Neural cell (in vitro differentiated cells): ENCODE results near the gene P4HTM. TPM values are rescaled to one million over a fixed set of nuclear protein-coding genes. Genes with fewer than 3 reads are reported as not detected.
A peak's percentile ranks its signal among the peaks of the same experiment; 100 is the strongest.

ENCODE experiments used
- H2AFZ ChIP-seq: fragments of 200-600, 300-800 bp; sonication (generic), shearing (Covaris generic); 2 replicates; pipeline ENCODE4 v1.6.0; 2014; ENCODE audit warnings: low read depth, mild to moderate bottlenecking, antibody characterized with exemption, low read length, moderate library complexity
- H3F3A ChIP-seq: fragments of 200-600 bp; shearing (Covaris generic); 2 replicates; pipeline ENCODE4 v1.6.1; 2016; ENCODE audit warnings: mild to moderate bottlenecking, moderate library complexity, mixed read lengths, antibody characterized with exemption, low read length; ENCODE audit not compliant: insufficient read depth, poor library complexity, severe bottlenecking
- H3K27ac ChIP-seq: fragments of 200-600, 300-800 bp; sonication (generic), shearing (Covaris generic); 2 replicates; pipeline ENCODE4 v1.5.1; 2014; ENCODE audit warnings: mild to moderate bottlenecking, low read length, moderate library complexity
- H3K27me3 ChIP-seq: fragments of 300-800, 200-600 bp; sonication (generic), shearing (Covaris generic); 2 replicates; pipeline ENCODE4 v1.6.0; 2014; ENCODE audit warnings: mild to moderate bottlenecking, low read depth, low read length, moderate library complexity; ENCODE audit not compliant: insufficient read depth
- H3K36me3 ChIP-seq: fragments of 300-800, 200-600 bp; sonication (generic), shearing (Covaris generic); 2 replicates; pipeline ENCODE4 v1.5.1; 2014; ENCODE audit warnings: mild to moderate bottlenecking, antibody characterized with exemption, low read length, moderate library complexity; ENCODE audit not compliant: insufficient read depth
- H3K4me2 ChIP-seq: fragments of 300-800, 200-600 bp; sonication (generic), shearing (Covaris generic); 2 replicates; pipeline ENCODE4 v1.6.0; 2014; ENCODE audit warnings: mild to moderate bottlenecking, low read length
- H3K4me3 ChIP-seq: fragments of 300-800, 200-600 bp; sonication (generic), shearing (Covaris generic); 2 replicates; pipeline ENCODE4 v1.5.1; 2014; ENCODE audit warnings: mild to moderate bottlenecking, low read length, moderate library complexity
- H3K79me2 ChIP-seq: fragments of 200-600 bp; shearing (Covaris generic); replicated peaks from 2 replicates; pipeline ENCODE4 v1.6.0; 2014; ENCODE audit warnings: mild to moderate bottlenecking, low read length, moderate library complexity; ENCODE audit not compliant: insufficient read depth
- H3K9ac ChIP-seq: fragments of 300-800, 200-600 bp; sonication (generic), shearing (Covaris generic); 2 replicates; pipeline ENCODE4 v1.6.1; 2016; ENCODE audit warnings: mild to moderate bottlenecking, low read length, mixed read lengths
- H3K9me2 ChIP-seq: fragments of 200-600 bp; shearing (Covaris generic); 2 replicates; pipeline ENCODE4 v1.6.1; 2016; ENCODE audit warnings: mild to moderate bottlenecking, low read length, mixed read lengths; ENCODE audit not compliant: insufficient read depth
- H3K9me3 ChIP-seq: fragments of 200-600, 300-800 bp; sonication (generic), shearing (Covaris generic); 2 replicates; pipeline ENCODE4 v1.6.1; 2016; ENCODE audit warnings: mild to moderate bottlenecking, mixed run types, low read length, moderate library complexity, mixed read lengths
- H4K20me1 ChIP-seq: fragments of 200-600 bp; shearing (Covaris generic); 2 replicates; pipeline ENCODE4 v1.6.1; 2016; ENCODE audit warnings: mild to moderate bottlenecking, mixed run types; ENCODE audit not compliant: insufficient read depth
- CTCF ChIP-seq: fragments of 450-650 bp; IDR thresholded peaks from 2 replicates; pipeline ENCODE4 v1.5.1; 2014; ENCODE audit warnings: antibody characterized with exemption, mild to moderate bottlenecking, moderate library complexity; ENCODE audit not compliant: poor library complexity, severe bottlenecking
- EP300 ChIP-seq: fragments of 450-650 bp; conservative IDR thresholded peaks from 2 replicates; pipeline ENCODE4 v1.6.1; 2014; ENCODE audit warnings: antibody characterized with exemption, mild to moderate bottlenecking, moderate library complexity; ENCODE audit not compliant: poor library complexity, severe bottlenecking
- EZH2 ChIP-seq: fragments of 200-600, 300-800 bp; shearing (Covaris generic), sonication (generic); IDR thresholded peaks from 2 replicates; pipeline ENCODE4 v1.6.1; 2014; ENCODE audit warnings: antibody characterized with exemption, low read length, borderline replicate concordance, mild to moderate bottlenecking; ENCODE audit not compliant: insufficient read depth, poor library complexity, severe bottlenecking
- MXI1 ChIP-seq: fragments of 450-650 bp; conservative IDR thresholded peaks from 2 replicates; pipeline ENCODE4 v1.6.1; 2014; ENCODE audit warnings: antibody characterized with exemption, mild to moderate bottlenecking; ENCODE audit not compliant: poor library complexity, severe bottlenecking
- POLR2AphosphoS5 ChIP-seq: IDR thresholded peaks from 2 replicates; pipeline ENCODE4 v1.6.1; 2012
- RAD21 ChIP-seq: fragments of 450-650 bp; conservative IDR thresholded peaks from 2 replicates; pipeline ENCODE4 v1.6.1; 2014; ENCODE audit warnings: antibody characterized with exemption, mild to moderate bottlenecking, moderate library complexity
- REST ChIP-seq: IDR thresholded peaks from 2 replicates; pipeline ENCODE4 v1.6.1; 2012; ENCODE audit warnings: borderline replicate concordance
- SMC3 ChIP-seq: fragments of 450-650 bp; conservative IDR thresholded peaks from 2 replicates; pipeline ENCODE4 v1.6.1; 2014; ENCODE audit warnings: antibody characterized with exemption, mild to moderate bottlenecking, moderate library complexity; ENCODE audit not compliant: poor library complexity
- TAF1 ChIP-seq: IDR thresholded peaks from 2 replicates; pipeline ENCODE4 v1.6.1; 2012; ENCODE audit warnings: low read depth
- polyA plus RNA-seq: library from polyadenylated mRNA; depleted of rRNA; stranded (reverse); fragments of >200 nt; gene quantifications from 2 replicates; pipeline ENCODE4 v1.2.3, GENCODE V29; 2014

The P4HTM gene
- polyA plus RNA-seq, 1 donor from 2014 or later = 97.3 TPM

GRCh38 chr3:49018707-49019006 is 28.6 kb downstream of the P4HTM start:
- peaks cover 23% of the 10 kb centered on the region for H3K79me2 ChIP-seq
- H3K4me3 ChIP-seq = peak overlapping the region; percentile 98
- H3K27me3 ChIP-seq = no peaks in the 10 kb centered on the region
- no peak for TF ChIP-seq EZH2
- TF ChIP-seq EP300 = no peak
- TF ChIP-seq MXI1 = no peak
- no peak for TF ChIP-seq CTCF
- TF ChIP-seq TAF1 = no peak
- TF ChIP-seq RAD21 = no peak
- TF ChIP-seq REST = no peak
- TF ChIP-seq POLR2AphosphoS5 = no peak
- TF ChIP-seq SMC3 = no peak
- peak overlapping the region; percentile 58 for H3K27ac ChIP-seq
- H4K20me1 ChIP-seq = peaks cover 9% of the 10 kb centered on the region
- peak overlapping the region; percentile 69 for H2AFZ ChIP-seq
- H3K9me2 ChIP-seq = no peaks in the 10 kb centered on the region
- H3K9ac ChIP-seq = peak overlapping the region; percentile 80
- no peaks in the 10 kb centered on the region for H3K36me3 ChIP-seq
- peak overlapping the region; percentile 75 for H3K4me2 ChIP-seq
- H3F3A ChIP-seq = no peaks in the 10 kb centered on the region
- H3K9me3 ChIP-seq = no peaks in the 10 kb centered on the region

- H3K4me2 ChIP-seq = peak overlapping the region; percentile 94
- H3K27ac ChIP-seq = no peak overlapping the region
- peak overlapping the region; percentile 97 for H3K9ac ChIP-seq
- no peaks in the 10 kb centered on the region for H3F3A ChIP-seq
- H2AFZ ChIP-seq = no peak overlapping the region
- TF ChIP-seq POLR2AphosphoS5 (no peak), EP300 (no peak), REST (no peak), MXI1 (no peak), SMC3 (no peak), TAF1 (no peak), EZH2 (no peak)
- peaks cover 2% of the 10 kb centered on the region for H4K20me1 ChIP-seq
- H3K4me3 ChIP-seq = peak overlapping the region; percentile 100
- no peaks in the 10 kb centered on the region for H3K9me3 ChIP-seq
- no peaks in the 10 kb centered on the region for H3K36me3 ChIP-seq
- H3K79me2 ChIP-seq = peaks cover 18% of the 10 kb centered on the region
- H3K9me2 ChIP-seq = no peaks in the 10 kb centered on the region
- H3K27me3 ChIP-seq = no peaks in the 10 kb centered on the region
Measured at GRCh38 chr3:49019941-49020329, 29.9 kb downstream of the P4HTM start.
